Measurements from ENCODE around the gene COL15A1. TPM values are rescaled to one million over a fixed set of nuclear protein-coding genes. Genes with fewer than 3 reads are reported as not detected.

COL15A1 gene
- total and polyA plus RNA-seq, 10 donors: 0.33 to 9.3 (median 2.1) TPM

DNA sequence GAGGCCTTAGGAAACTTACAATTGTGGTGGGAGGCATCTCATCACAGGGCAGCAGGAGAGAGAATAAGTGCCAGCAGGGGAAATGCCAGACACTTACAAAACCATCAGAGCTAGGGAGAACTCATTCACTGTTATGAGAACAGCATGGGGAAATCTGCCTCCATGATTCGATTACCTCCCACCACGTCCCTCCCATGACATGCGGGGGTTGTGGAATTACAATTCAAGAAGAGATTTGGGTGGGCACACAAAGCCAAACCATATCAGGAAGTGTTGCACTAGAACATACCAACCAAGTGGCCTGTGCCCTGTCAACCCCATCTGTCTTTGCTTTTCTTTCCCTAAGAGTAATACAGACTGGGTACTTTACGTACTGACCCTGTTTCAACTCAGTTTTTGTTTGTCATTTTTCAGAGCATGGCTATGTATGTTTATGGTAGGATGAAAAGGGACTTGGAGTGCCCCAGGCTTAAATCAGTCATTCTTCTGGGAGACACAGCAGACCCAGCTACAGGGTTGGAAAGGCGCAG is 102.9 kb downstream of the COL15A1 start:
- WGBS, 5 donors: 91 to 98% (median 94%) methylated on average over 5 of the region's 5 CpGs
- Histone ChIP-seq H3K27ac (no peak overlapping the region), H3K36me3 (no peaks in the 10 kb centered on the region), H3K9me3 (peaks cover 0 to 16% (median 10%) of the 10 kb centered on the region in 8 donors), H3K4me1 (peaks cover 0 to 13% (median 2%) of the 10 kb centered on the region in 6 donors), H3K27me3 (replicated peaks in 1 of 7) (no peaks in the 10 kb centered on the region), H3K4me3 (no peak overlapping the region)
- TF ChIP-seq, protein P1, sequence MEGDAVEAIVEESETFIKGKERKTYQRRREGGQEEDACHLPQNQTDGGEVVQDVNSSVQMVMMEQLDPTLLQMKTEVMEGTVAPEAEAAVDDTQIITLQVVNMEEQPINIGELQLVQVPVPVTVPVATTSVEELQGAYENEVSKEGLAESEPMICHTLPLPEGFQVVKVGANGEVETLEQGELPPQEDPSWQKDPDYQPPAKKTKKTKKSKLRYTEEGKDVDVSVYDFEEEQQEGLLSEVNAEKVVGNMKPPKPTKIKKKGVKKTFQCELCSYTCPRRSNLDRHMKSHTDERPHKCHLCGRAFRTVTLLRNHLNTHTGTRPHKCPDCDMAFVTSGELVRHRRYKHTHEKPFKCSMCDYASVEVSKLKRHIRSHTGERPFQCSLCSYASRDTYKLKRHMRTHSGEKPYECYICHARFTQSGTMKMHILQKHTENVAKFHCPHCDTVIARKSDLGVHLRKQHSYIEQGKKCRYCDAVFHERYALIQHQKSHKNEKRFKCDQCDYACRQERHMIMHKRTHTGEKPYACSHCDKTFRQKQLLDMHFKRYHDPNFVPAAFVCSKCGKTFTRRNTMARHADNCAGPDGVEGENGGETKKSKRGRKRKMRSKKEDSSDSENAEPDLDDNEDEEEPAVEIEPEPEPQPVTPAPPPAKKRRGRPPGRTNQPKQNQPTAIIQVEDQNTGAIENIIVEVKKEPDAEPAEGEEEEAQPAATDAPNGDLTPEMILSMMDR (IDR thresholded peaks at IDR 0.05 in 8 of 11, conservative IDR thresholded peaks at IDR 0.05 in 3 of 11): no peak
- TF ChIP-seq POLR2AphosphoS5 (IDR thresholded peaks at IDR 0.05): no peak
- no peak for TF ChIP-seq POLR2A (IDR thresholded peaks at IDR 0.05)
- intact Hi-C loops (cut with DNase I; ENCODE audit: low total_unique reads): no loop called here
- DNase-seq: no peak

DNA sequence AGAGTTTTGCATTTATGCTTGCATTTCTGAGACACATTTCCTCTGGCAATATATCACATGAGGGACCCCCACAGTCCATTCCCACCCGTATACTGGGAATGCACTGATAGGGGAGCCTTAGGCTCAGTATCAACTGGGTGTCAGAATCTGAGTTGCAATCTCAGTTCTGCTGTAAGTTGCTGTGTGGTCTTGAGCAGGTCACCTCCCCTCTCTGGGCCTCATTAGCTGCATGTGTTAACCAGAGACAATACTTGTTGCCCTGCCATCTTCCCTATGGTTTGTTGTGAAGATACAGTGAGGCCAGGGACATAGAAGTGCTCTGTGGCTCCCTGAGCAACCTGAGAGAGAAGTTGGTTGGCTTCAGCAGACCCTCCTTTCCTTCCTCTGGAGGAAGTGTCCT is 105.5 kb downstream of the COL15A1 start:
- intact Hi-C loops (cut with DNase I; ENCODE audit: low total_unique reads): no loop called here
- Histone ChIP-seq H3K36me3 (no peaks in the 10 kb centered on the region), H3K27ac (no peak overlapping the region)

DNA sequence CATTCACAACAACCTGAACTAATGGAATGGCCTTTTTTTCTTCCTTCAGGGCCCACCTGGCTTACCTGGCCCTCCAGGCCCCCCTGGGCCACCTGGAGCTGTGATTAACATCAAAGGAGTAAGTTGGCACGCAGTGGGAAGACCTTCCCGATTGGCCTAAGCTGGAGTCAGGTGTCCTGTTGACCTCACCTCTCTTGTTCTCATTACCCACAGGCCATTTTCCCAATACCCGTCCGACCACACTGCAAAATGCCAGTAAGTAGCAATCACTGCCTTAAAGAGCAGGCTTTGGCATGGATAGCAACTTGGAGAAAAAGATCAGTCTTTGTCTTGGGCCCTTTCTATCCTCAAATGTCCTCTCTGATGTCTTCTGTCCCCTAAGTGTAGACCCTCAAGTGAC is 105.9 kb downstream of the COL15A1 start:
- no peaks in the 10 kb centered on the region for H3K27me3 ChIP-seq (replicated peaks in 1 of 7)
- intact Hi-C loops (cut with DNase I; ENCODE audit: low total_unique reads): no loop called here
- no peak for TF ChIP-seq POLR2AphosphoS5 (IDR thresholded peaks at IDR 0.05)
- TF ChIP-seq POLR2A (IDR thresholded peaks at IDR 0.05): no peak
- TF ChIP-seq, protein P1 (IDR thresholded peaks at IDR 0.05 in 8 of 11, conservative IDR thresholded peaks at IDR 0.05 in 3 of 11): no peak
- H3K36me3 ChIP-seq: no peaks in the 10 kb centered on the region
- no peak overlapping the region for H3K27ac ChIP-seq
- no peak overlapping the region for H3K4me3 ChIP-seq
- peaks cover 0 to 7% (median 5%) of the 10 kb centered on the region in 8 donors for H3K9me3 ChIP-seq
- 80 to 100% (median 84%) methylated on average over 4 of the region's 4 CpGs for WGBS, 5 donors
- DNase-seq: no peak
- peaks cover 0 to 37% (median 16%) of the 10 kb centered on the region in 6 donors for H3K4me1 ChIP-seq

More for the DNA sequence above, 105.5 kb downstream of the COL15A1 start:
- WGBS, 5 donors: 58 to 95% (median 89%) methylated on average over 1 of the region's 1 CpG
- DNase-seq: no peak
- H3K9me3 ChIP-seq: peaks cover 0 to 10% (median 9%) of the 10 kb centered on the region in 8 donors
- H3K27me3 ChIP-seq (replicated peaks in 1 of 7): no peaks in the 10 kb centered on the region
- H3K4me1 ChIP-seq: peaks cover 0 to 33% (median 16%) of the 10 kb centered on the region in 6 donors
- TF ChIP-seq POLR2AphosphoS5 (IDR thresholded peaks at IDR 0.05) (no peak), POLR2A (IDR thresholded peaks at IDR 0.05) (no peak)
- TF ChIP-seq, protein P1 (IDR thresholded peaks at IDR 0.05 in 8 of 11, conservative IDR thresholded peaks at IDR 0.05 in 3 of 11): no peak
- H3K4me3 ChIP-seq: no peak overlapping the region

DNA sequence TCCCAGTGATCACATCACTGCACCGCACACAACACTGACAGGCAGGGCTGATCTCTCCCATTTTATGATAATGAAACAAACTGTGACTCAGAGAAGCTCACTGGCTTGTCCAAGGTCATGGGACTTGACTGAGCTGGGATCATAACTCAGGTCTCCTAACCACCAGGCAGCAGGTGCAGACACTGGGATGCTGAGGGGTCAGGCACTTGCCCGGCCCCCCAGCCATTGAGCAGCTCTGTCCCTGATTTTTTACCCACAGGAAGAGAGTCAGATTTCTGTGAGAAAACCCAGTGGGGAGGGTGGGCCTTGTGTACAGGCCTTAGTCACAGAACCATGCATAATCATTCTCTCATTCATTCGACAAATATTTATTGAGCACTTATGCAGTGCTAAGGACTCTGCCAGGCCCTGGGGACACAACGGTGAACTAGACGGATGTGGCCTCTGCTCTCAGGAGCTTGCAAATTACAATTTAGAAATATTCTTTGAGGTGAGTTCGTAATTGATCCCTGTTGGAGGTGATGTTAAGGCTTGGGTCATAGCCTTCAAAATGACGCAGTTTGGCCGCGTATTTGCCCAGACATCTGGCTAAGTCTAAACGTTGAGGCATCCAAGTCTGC is 106.7 kb downstream of the COL15A1 start:
- intact Hi-C loops (cut with DNase I; ENCODE audit: low total_unique reads): no loop called here
- Histone ChIP-seq H3K9me3 (no peaks in the 10 kb centered on the region), H3K4me1 (peaks cover 0 to 43% (median 16%) of the 10 kb centered on the region in 6 donors), H3K36me3 (no peaks in the 10 kb centered on the region), H3K27ac (no peak overlapping the region), H3K27me3 (replicated peaks in 1 of 7) (no peaks in the 10 kb centered on the region), H3K4me3 (no peak overlapping the region)
- DNase-seq: no peak
- TF ChIP-seq, protein P1 (IDR thresholded peaks at IDR 0.05 in 8 of 11, conservative IDR thresholded peaks at IDR 0.05 in 3 of 11): no peak
- TF ChIP-seq POLR2A (IDR thresholded peaks at IDR 0.05) (no peak), POLR2AphosphoS5 (IDR thresholded peaks at IDR 0.05) (no peak)
- WGBS, 5 donors: 86 to 92% (median 88%) methylated on average over 9 to 10 of the region's 10 CpGs

Measured in spleen (tissue), 11 donors.